Pancreas (tissue), 10 donors: ENCODE results near the gene DENND6B. TPM values are rescaled to one million over a fixed set of nuclear protein-coding genes. Genes with fewer than 3 reads are reported as not detected.
A peak's percentile ranks its signal among the peaks of the same experiment; 100 is the strongest.

Source experiments
- ATAC-seq, 4 donors: fragments of 200-7000 bp; cut with Tn5 transposase; one replicate each; pipeline versions ENCODE4 v1.8.0 to v1.9.1; 2020; ENCODE audit warnings: mild to moderate bottlenecking in 4 of 4, moderate library complexity in 4 of 4
- DNase-seq, 6 donors: peaks; one replicate each; pipeline ENCODE4 v3.0.0-alpha.2; 2020
- FAIRE-seq: peaks from 2 replicates; lab custom pipeline; 2012; peaks lifted over from hg19 to GRCh38; lab: Jason Lieb, UNC
- H3K27ac ChIP-seq, 4 donors: fragments of 200-600 bp; sonication (generic); 1 replicate in 3 of 4; 2 replicates in 1 of 4; pipeline versions ENCODE4 v1.5.0 to v1.8.0; 2020
- H3K27me3 ChIP-seq, 4 donors: fragments of 200-600 bp; one replicate each; pipeline ENCODE4 v1.8.0; 2021
- H3K36me3 ChIP-seq, 3 donors: fragments of 200-600 bp; sonication (generic) in 1 of 3; one replicate each; pipeline versions ENCODE4 v1.5.0 to v1.8.0; 2020 to 2021
- H3K4me1 ChIP-seq, 3 donors: fragments of 200-600 bp; one replicate each; pipeline ENCODE4 v1.8.0; 2021
- H3K4me3 ChIP-seq, 4 donors: fragments of 200-600 bp; sonication (generic) in 2 of 4; one replicate each; pipeline versions ENCODE4 v1.5.0 to v1.8.0; 2020 to 2021
- H3K9me3 ChIP-seq, 4 donors: fragments of 200-600 bp; one replicate each; pipeline ENCODE4 v1.8.0; 2021
- CTCF ChIP-seq, 4 donors: fragments of 200-600 bp; sonication (generic) in 3 of 4; IDR thresholded peaks; one replicate each; pipeline versions ENCODE4 v1.5.0 to v1.8.0; 2021; ENCODE audit warnings: antibody characterized with exemption in 4 of 4
- WGBS, 2 donors: extraction: QIAGEN DNeasy Blood & Tissue Kit; methylation state at CpG; one replicate each; pipeline ENCODE4 v1.1.7; 2013; 5-methylcytosine and 5-hydroxymethylcytosine counted together
- intact Hi-C, 3 donors: fragments of 100-400 bp; cut with DNase I; formaldehyde crosslinking; loops; one replicate each; pipeline versions ENCODE4 v1.11.1 to v1.14.2; 2022
- polyA plus RNA-seq, 2 donors: library from polyadenylated mRNA; stranded (reverse); fragments of 200-250 nt; gene quantifications; one replicate each; pipeline ENCODE4 v1.2.3, GENCODE V29; 2013
- total RNA-seq, 6 donors: library from RNA; stranded (reverse); fragmentation: NEBNext Ultra II Directional in 4 of 6; extraction: Animal tissue kit (Norgen Biotek cat#: 25700) in 4 of 6; gene quantifications; one replicate each; pipeline versions ENCODE4 v1.2.1 to v1.2.4, GENCODE V29; 2021 to 2023
- donor health status: healthy with polysubstance abuse.
- donor health status: DM: no; HTN: no; CAD: no; lungs with moderate emphysema.
- donor health status: DM: no; HTN: no; CAD: no.
- donor health status: control.
- donor health status: control.
- donor health status: Bipolar disorder and iron deficiency.
- donor health status: DM: yes; HTN: yes; CAD: no.
- donor health status: DM: no; HTN: no; CAD: no.
- donor health status: DM: no; HTN: no; CAD: no.
- donor health status: DM: yes; HTN: yes; CAD: no.

Gene DENND6B
- total and polyA plus RNA-seq, 8 donors, result 4.3 to 25.3 (median 6.2) TPM

DNA sequence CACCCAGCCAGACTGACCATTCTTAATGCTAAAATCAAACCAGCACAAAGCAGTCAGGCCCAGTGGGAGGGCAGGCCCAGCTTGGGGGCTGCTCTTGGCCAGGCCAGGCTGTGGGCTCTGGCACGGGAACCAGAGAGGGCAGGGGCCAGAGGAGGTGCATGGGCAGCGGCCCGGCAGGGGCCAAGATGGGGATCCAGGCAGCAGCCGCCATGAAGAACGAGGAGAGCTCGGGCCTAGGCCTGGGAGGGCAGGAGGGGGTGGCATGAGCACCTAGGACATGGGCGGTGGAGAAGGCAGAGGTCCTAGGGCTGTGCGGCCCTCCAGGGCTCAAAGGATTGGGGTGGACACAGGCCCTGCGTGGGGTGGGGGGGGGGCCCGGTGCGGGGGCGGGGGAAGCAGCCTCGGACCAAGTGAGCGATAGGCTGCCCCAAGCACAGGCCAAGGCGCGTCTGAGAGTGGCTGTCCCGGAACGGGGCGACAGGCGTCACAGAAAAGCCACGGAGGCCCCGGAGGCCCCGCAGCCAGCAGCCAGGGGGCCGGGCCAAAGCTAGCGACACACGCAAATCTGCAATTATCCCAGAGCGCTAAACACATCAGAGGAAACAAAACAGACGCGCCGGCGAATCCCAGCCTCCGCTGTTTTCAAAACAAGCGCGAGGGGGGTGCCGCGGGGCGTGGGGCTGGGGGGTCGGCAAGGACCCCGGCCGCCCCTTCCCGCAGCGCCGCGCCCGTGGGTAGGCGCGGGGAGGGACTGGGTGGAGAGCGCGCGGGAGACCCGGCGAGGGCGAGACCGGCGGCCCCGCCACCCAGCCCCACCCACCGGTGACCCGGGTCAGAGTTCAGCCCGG lies 27.7 kb downstream of the DENND6B start:
- WGBS, 2 donors, result 70 to 75% methylated on average over 53 to 59 of the region's 59 CpGs
- DNase-seq (no peak), ATAC-seq (no peak), FAIRE-seq (no peak)
- Histone ChIP-seq H3K4me1 (peaks cover 15 to 67% (median 23%) of the 10 kb centered on the region in 3 donors), H3K9me3 (no peaks in the 10 kb centered on the region), H3K4me3 (peak overlapping the region in 2 of 4 donors; percentile 17 to 24), H3K27ac (peak overlapping the region; percentile 29 to 52 (median 34)), H3K27me3 (no peaks in the 10 kb centered on the region), H3K36me3 (no peaks in the 10 kb centered on the region)
- TF ChIP-seq CTCF (IDR thresholded peaks at IDR 0.05), result no peak
- intact Hi-C loops, result no loop called here

- DNase-seq (no peak), ATAC-seq (no peak), FAIRE-seq (no peak)
- Histone ChIP-seq H3K4me3 (no peak overlapping the region), H3K27me3 (no peaks in the 10 kb centered on the region), H3K36me3 (no peaks in the 10 kb centered on the region), H3K4me1 (peaks cover 15 to 65% (median 23%) of the 10 kb centered on the region in 3 donors), H3K9me3 (no peaks in the 10 kb centered on the region), H3K27ac (peak overlapping the region in 3 of 4 donors; percentile 28 to 31 (median 29))
- WGBS, 2 donors, result 76 to 84% methylated on average over 4 of the region's 4 CpGs
- intact Hi-C loops, result no loop called here
- no peak for TF ChIP-seq CTCF (IDR thresholded peaks at IDR 0.05)
These were observed 28.6 kb downstream of the DENND6B start for GRCh38 chr22:50298266-50298637.

DNA sequence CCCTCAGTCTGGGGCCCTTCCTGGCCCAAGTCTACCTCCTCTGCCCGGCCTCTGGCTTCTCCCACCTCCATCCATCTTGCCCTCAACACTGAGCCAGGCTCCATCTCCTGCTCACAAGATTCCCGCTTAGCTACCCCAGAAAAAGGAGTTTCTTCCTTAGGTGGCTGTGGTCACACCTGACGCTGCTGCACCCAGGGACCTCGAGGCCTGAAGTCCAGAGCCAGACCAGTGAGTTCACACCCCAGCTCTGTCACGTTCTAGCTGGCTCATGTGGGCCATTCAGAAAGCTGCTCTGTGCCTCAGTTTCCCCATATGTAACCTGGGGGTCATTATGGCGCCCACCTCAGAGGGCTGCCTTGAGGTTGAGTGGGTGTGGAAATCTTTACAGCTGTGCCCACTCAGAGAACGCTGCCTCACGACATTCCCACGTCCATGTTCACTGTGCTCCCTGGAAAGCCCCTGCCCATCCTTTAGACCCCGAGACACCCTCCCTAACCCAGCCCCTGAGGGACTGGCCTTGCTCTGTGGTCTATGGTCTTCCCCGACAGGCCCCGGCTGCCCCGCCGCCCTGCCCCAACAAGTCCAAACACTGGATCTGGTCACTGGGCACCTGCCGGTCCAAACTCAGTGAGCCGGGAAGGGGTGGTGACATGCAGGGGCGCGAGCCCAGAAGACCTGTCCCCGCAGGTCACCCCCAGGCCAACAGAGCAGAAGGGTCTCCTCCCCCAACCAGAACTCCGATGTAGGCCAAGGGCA lies 29.1 kb downstream of the DENND6B start:
- no peak for ATAC-seq
- Histone ChIP-seq H3K9me3 (no peaks in the 10 kb centered on the region), H3K36me3 (no peaks in the 10 kb centered on the region), H3K27ac (peak overlapping the region; percentile 8 to 31 (median 28)), H3K4me1 (peaks cover 17 to 63% (median 23%) of the 10 kb centered on the region in 3 donors), H3K4me3 (no peak overlapping the region), H3K27me3 (no peaks in the 10 kb centered on the region)
- no peak for DNase-seq
- 83 to 84% methylated on average over 20 of the region's 20 CpGs for WGBS, 2 donors
- no peak for TF ChIP-seq CTCF (IDR thresholded peaks at IDR 0.05)
- FAIRE-seq, result no peak
- intact Hi-C loops, result no loop called here

GRCh38 chr22:50296658-50297490 lies 29.9 kb downstream of the DENND6B start:
- FAIRE-seq (no peak), ATAC-seq (peak in 2 of 4 donors; percentile 3 to 12), DNase-seq (peak in 1 of 6 donors; percentile 53)
- TF ChIP-seq CTCF (IDR thresholded peaks at IDR 0.05), result no peak
- H3K9me3 ChIP-seq, result no peaks in the 10 kb centered on the region
- intact Hi-C loops, result no loop called here
- no peaks in the 10 kb centered on the region for H3K36me3 ChIP-seq
- no peak overlapping the region for H3K4me3 ChIP-seq
- WGBS, 2 donors, result 33 to 34% methylated on average over 25 to 29 of the region's 29 CpGs
- peak overlapping the region; percentile 8 to 31 (median 28) for H3K27ac ChIP-seq
- H3K27me3 ChIP-seq, result no peaks in the 10 kb centered on the region
- peaks cover 18 to 59% (median 23%) of the 10 kb centered on the region in 3 donors for H3K4me1 ChIP-seq
